HG03095 (cell line): ENCODE results near the gene EPOP.

Experiments used
- ATAC-seq: cut with Tn5 transposase; IDR thresholded peaks from one replicate; pipeline ENCODE4 v1.9.1; 2021; ENCODE audit warnings: moderate library complexity; ENCODE audit not compliant: unreplicated experiment

EPOP gene

GRCh38 chr17:38674749-38675615, at the start of gene EPOP:
Gene EPOP (minus strand): TSS chr17:38674957. CDS start chr17:38674495, 462 bp downstream.
- ATAC-seq, result peak; percentile 67

- ATAC-seq, result no peak
Measured at GRCh38 chr17:38721802-38722201, 47.0 kb upstream of the EPOP start.

GRCh38 chr17:38720941-38721340, 46.2 kb upstream of the EPOP start:
- ATAC-seq, result no peak

GRCh38 chr17:38719943-38720641, 45.3 kb upstream of the EPOP start:
- ATAC-seq, result no peak

DNA sequence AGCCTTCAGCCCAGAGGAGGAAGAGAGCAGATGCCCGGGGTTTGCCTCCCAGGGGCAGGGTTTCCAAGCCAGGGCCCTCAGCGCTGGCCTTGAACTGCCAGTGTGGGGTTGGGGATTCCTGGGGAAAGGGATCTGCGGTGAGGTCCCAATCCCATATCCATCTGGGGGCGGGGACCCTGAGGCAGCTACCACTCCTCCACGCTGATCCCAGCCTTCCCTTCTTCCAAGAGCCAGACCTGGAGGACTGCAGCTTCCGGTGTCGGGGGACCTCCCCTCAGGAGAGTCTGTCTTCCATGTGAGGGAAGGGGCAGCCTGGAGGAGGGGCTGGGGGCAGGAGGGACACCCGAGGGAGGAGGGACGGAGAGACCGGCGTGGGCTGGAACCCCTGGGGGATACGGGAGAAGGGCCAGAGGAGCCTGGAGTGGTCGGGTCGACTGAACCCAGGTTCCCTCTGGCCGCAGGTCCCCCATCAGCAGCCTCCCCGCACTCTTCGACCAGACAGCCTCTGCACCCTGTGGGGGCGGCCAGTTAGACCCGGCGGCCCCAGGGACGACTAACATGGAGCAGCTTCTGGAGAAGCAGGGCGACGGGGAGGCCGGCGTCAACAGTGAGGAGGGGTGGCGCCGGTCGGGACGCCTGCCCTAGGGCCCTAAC, 44.7 kb upstream of the EPOP start:
- no peak for ATAC-seq

DNA sequence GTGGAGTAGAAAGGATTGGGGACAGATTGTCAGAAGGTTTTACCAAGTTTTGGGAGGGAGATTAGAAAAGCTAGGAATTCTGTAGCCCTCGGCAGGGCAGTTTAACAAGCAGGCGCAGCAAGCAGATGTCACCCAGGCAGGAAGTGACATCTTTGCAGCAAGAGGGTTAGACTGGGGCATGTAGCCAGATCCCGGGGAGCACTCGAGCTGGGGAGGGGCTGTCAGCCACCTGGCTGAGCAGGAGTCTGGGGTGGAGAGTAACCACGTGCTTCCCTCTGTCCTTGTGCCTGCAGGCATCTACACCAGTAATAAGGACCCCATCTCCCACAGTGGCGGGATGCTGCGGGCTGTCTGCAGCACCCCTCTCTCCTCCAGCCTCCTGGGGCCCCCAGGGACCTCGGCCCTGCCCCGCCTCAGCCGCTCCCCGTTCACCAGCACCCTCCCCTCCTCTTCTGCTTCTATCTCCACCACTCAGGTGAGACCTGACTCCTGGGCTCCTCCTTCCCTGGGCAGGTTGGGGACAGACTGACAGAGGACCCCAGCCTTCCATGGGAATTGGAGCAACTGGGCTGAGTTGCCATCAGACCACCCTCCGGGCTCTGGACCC, 42.5 kb upstream of the EPOP start:
- no peak for ATAC-seq

GRCh38 chr17:38716368-38717005, 41.7 kb upstream of the EPOP start:
- no peak for ATAC-seq

DNA sequence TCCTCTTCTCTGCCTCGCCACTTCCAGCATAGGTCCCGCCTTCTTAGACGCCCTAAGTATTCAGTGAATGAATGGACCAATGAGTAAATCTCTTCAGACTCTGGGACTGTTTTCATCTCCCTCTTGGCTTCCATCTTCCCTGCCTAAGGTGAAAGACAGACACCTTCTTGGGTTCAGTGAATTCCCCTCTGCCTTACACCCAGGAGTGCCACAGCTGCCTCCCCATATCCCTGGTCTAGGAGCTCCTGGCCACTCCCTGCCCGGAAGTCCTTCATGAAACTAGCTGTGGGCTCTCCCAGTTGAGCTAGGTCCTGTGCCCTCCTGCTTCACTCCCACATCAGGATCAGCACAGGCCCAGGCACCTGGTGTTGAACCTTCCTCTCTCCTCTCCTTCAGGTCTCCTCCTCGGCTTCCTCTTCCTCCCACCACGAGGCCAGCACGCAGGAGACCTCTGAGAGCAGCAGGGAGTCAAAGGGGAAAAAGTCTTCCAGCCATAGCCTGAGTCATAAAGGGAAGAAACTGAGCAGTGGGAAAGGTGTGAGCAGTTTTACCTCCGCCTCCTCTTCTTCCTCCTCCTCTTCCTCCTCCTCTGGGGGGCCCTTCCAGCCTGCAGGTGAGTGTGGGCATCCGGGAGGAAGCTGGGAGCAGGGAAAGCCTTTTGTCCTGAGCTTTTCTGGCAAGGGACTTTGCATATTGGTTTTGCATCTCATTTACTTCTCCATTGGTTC, 40.6 kb upstream of the EPOP start:
- ATAC-seq, result no peak

DNA sequence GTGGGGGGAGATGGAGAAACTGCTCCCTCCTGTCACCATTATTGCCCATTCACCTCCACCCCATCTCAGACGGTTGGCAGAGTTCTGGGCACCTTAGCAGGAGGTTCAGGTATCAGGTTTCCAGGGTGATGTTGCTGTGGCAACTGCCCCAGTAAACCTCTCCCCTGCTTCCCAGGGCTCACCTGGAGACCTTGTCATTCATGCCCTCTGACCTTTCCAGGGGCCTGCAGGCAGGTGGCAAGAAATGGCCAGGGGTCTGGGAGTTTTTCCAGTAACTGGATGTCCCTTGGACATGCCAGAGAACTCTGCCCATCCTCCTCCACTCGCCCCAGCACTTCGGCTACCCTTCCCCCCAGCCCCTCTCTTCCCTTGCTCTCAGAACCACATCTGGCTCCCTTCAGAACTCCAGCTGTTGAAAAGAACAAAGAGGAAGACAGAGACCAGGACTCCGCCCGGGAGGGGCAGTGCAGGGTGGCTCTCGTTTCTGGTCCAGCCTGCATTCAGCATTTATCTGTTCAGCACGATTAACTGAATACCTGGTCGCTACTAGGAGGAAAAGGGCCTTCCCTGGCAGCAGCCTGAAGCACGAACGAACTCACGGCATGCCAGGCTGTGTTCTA, 38.8 kb upstream of the EPOP start:
- ATAC-seq, result no peak

- ATAC-seq, result no peak
Measured at GRCh38 chr17:38712593-38712992, 37.8 kb upstream of the EPOP start.

GRCh38 chr17:38711792-38712571, 37.2 kb upstream of the EPOP start:
- ATAC-seq, result no peak

DNA sequence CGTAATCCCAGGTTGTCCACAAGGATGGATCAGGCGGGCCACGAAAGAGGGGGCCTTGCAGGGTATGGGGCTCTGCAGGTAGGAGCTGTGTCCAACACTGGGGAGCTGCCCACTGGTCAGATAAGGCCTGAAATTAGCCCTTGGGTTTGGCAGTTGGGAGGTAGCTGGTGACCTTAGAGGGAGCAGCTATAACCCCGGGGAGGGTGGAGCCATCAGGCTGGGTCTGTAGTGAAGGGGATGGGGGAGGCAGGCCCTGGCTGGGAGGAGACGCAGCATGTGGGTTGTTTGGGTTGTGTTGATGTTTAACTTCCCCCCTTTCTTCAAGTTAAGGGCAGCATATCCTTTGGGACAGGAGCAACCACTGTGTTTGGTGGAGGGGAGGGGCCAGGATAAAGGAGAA, 36.2 kb upstream of the EPOP start:
- no peak for ATAC-seq

DNA sequence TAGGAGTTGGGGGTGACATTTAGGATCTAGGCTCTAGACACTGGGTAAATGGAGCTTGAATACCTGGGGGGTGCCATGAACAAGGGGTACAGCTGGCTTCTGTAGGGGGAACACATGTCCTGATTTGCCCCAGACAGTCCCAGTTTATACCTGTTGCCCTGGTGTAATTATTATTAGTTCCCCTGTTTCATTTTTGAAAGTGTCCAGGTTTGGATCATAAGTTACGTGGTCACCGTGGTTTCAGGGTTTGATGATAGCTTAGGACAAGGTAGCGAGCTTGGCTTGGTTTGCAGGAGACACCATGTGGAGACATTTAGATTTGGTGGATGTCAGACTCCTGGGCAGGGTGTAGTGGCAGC, 35.8 kb upstream of the EPOP start:
- no peak for ATAC-seq

DNA sequence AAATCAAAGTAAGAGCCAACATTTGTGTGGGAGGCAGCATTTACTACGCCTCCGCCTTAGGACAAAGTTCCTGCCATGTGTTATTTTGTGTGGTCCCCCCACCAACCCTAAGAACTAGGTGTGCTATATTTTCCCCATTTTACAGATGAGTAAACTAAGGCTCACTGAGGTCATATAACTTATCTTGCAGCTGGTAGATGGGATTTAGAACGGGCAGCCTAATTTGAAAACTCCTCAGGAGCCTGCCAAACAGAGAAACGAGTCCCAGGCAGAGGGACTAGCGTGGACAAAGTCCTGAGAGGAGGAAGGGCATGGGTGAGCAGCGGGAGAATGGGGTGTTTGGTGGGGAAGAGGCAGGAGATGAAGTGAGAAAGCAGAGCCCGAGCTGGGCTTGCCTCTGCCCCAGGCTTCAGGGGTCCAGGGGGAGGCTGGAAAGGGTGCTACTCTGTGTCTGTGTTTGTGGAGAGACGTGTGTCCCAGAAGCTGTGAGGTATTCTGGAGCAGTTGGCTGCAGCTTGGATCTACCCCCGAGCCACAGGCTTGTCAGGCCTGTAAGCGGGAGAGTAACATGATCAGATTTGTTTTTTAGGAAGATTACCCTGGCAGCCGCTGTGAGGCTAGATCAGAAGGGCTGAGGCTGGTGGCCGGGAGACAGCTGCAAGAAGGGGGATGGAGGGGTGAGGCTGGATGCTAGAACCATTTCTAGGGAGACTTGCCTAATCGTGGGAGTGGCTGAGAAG, 35.3 kb upstream of the EPOP start:
- ATAC-seq, result no peak

DNA sequence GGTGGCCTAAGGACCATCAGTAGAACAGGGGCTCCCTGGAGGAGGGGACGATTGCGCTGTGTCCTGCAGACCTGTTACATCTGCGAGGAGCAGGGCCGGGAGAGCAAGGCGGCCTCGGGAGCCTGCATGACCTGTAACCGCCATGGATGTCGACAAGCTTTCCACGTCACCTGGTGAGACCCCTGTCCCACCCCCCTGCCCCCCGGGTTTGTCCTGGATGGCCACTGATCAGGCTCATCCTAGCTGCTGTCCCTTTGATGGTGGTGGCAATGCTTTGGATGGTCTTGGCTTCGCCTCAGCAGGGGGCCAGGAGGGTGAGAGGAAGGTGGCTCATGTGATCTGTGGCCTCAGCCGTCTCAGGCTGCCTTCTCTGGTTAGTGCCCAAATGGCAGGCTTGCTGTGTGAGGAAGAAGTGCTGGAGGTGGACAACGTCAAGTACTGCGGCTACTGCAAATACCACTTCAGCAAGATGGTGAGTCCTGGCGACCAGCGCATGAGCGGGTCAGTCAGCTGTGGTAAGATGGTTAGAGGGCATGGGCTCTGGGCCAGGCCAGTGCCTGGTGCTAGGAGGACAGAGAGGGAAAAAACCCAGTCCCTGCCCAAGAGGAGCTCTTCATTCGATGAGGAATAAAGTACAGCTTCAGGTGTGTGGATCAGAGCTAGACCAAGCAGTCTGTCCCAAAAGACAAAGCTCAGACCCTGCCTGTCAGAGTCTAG, 34.5 kb upstream of the EPOP start:
- no peak for ATAC-seq

DNA sequence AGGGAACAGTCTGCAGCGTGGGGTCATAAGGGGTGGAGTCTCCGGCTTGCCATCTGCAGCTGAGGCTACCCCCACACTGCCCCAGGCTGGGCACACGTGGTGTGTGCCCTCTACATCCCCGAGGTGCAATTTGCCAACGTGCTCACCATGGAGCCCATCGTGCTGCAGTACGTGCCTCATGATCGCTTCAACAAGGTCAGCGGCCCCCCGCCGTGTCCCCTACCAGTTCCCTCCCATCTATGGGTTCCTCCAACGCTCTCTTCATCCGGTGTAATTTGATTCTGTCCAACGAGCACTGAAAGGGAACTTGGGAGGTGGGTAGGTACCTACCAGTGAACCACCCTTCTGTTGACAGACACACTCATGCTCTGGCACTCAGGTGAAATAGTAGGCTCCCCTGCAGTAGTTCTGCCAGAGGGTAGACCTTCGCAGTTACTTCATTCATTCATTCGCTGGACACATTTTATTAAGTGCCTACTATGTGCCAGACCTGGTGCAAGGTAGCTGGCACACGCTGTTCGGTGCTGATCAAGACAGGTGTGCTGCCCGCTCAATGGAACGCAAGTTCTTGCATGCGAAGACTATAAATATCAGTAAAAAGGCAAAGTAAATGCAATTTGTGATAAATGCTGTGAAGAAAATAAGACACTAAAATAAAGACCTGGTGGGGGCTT, 33.1 kb upstream of the EPOP start:
- no peak for ATAC-seq

GRCh38 chr17:38706505-38707216, 31.9 kb upstream of the EPOP start:
- ATAC-seq, result no peak
